ENCODE measurements around the gene EFNA3.

GRCh38 chr1:155083052-155083541 lies 4.5 kb downstream of the EFNA3 start:
- TF ChIP-seq EZH2 (IDR thresholded peaks at IDR 0.05; ENCODE audit: low read depth, unreplicated experiment) (no peak), CTCF (conservative IDR thresholded peaks at IDR 0.05; ENCODE audit: low read depth in 2 of 2) (no peak), POLR2AphosphoS5 (IDR thresholded peaks at IDR 0.05; ENCODE audit: low read depth) (no peak), EZH2phosphoT487 (IDR thresholded peaks at IDR 0.05; ENCODE audit: unreplicated experiment) (no peak)
